CD4-positive, CD25-positive, alpha-beta regulatory T cell (primary cell): ENCODE measurements around the gene LRRC8D. TPM values are rescaled to one million over a fixed set of nuclear protein-coding genes. Genes with fewer than 3 reads are reported as not detected.
A peak's percentile ranks its signal among the peaks of the same experiment; 100 is the strongest.

Experiments used
- ATAC-seq, 2 donors: fragments of 150-1000 bp; cut with Tn5 transposase; one replicate each; pipeline ENCODE4 v1.10.0; 2021; ENCODE audit warnings: low read depth in 2 of 2, moderate number of reproducible peaks in 2 of 2, moderate library complexity in 1 of 2
- DNase-seq, 3 donors: peaks; one replicate each; pipeline versions ENCODE4 v3.0.0 to v3.0.0-alpha.2; 2012 to 2022; ENCODE audit warnings: mixed read lengths in 1 of 3
- H3K27ac ChIP-seq: one replicate; pipeline ENCODE4 v1.7.0; 2013; ENCODE audit warnings: mild to moderate bottlenecking, low read length; ENCODE audit not compliant: insufficient read depth, poor library complexity, severe bottlenecking
- H3K27me3 ChIP-seq: one replicate; pipeline ENCODE4 v1.7.0; 2013; ENCODE audit warnings: low read length; ENCODE audit not compliant: control insufficient read depth, insufficient read depth
- H3K36me3 ChIP-seq: one replicate; pipeline ENCODE4 v1.7.0; 2013; ENCODE audit warnings: mild to moderate bottlenecking, low read length, moderate library complexity; ENCODE audit not compliant: control insufficient read depth, insufficient read depth
- H3K4me1 ChIP-seq: 2 replicates; pipeline ENCODE4 v1.7.0; 2013; ENCODE audit warnings: mild to moderate bottlenecking, low read length; ENCODE audit not compliant: insufficient read depth, control insufficient read depth, poor library complexity, severe bottlenecking
- H3K4me3 ChIP-seq: one replicate; pipeline ENCODE4 v1.7.0; 2013; ENCODE audit warnings: low read depth, mild to moderate bottlenecking, low read length, moderate library complexity
- H3K9me3 ChIP-seq, 2 experiments: 1 replicate in 1 of 2; 2 replicates in 1 of 2; pipeline ENCODE4 v1.7.0; 2013; ENCODE audit warnings: low read length in 2 of 2, mild to moderate bottlenecking in 1 of 2, moderate library complexity in 1 of 2; ENCODE audit not compliant: control insufficient read depth in 2 of 2
- H3K27ac Mint-ChIP-seq, 3 donors: one replicate each; pipeline ENCODE4 v1.8.0; 2020 to 2022; ENCODE audit warnings: mild to moderate bottlenecking in 3 of 3, mixed read lengths in 3 of 3, moderate library complexity in 2 of 3
- H3K27me3 Mint-ChIP-seq: one replicate; pipeline ENCODE4 v1.8.0; 2022; ENCODE audit warnings: mild to moderate bottlenecking, mixed read lengths
- H3K36me3 Mint-ChIP-seq: one replicate; pipeline ENCODE4 v1.8.0; 2020; ENCODE audit warnings: mixed read lengths
- H3K4me1 Mint-ChIP-seq, 4 donors: one replicate each; pipeline ENCODE4 v1.8.0; 2020 to 2022; ENCODE audit warnings: mixed read lengths in 4 of 4, mild to moderate bottlenecking in 1 of 4
- H3K4me3 Mint-ChIP-seq, 4 donors: one replicate each; pipeline ENCODE4 v1.8.0; 2020 to 2022; ENCODE audit warnings: mild to moderate bottlenecking in 4 of 4, mixed read lengths in 4 of 4, moderate library complexity in 3 of 4
- H3K9me3 Mint-ChIP-seq, 7 donors: one replicate each; pipeline ENCODE4 v1.8.0; 2020 to 2022; ENCODE audit warnings: mixed read lengths in 7 of 7, mild to moderate bottlenecking in 3 of 7, moderate library complexity in 2 of 7
- polyA plus RNA-seq, 4 donors: library from polyadenylated mRNA; unstranded; fragments of 300-500 nt; fragmentation: Illumina TruSeq; gene quantifications; one replicate each; pipeline ENCODE4 v1.2.3, GENCODE V29; 2021
- total RNA-seq: library from RNA; stranded (reverse); gene quantifications from one replicate; pipeline ENCODE4 v1.2.3, GENCODE V29; 2022

Gene LRRC8D
- total and polyA plus RNA-seq, 5 donors from 2014 or later, result 23.6 to 69.0 (median 54.5) TPM

DNA sequence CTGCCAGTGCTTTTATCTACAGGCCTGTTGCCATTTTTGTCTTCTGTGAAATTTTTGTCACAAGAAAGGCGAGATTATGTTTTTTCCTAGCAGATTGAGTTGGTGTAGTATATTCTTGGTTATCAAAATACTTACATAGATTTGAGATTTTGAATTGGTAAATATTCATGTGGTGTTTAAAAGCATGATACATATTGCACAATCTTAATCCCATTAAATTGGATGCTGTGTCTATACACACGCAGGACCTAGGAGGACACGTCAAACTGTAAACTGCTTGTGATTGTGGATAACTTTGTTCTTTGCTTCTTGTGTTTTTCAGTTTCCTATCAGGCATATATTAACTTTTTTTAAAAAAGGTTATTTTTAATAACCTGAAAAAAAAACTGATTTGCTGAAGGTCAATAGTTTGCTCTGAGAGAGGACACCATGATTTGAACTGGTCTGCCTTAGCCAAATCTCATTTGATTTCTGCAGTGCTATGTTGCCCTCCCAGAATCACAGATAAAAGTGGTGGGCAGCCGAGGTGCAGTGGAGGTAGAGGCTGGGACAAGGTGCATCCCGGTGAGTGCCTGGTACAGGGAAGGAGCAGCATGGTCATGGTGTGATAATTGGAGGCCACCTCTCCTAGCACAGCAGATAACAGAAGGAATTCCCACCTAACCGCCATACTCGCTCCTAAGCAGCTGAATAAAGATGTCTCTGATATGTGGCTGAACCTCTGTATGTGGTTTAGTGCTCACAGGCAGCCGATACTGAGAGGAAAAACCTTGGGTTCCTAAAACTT, 76.7 kb downstream of the LRRC8D start:
- Mint-ChIP-seq H3K27me3 (no peaks in the 10 kb centered on the region), H3K9me3 (no peaks in the 10 kb centered on the region), H3K4me1 (peaks cover 4 to 43% (median 19%) of the 10 kb centered on the region in 4 donors), H3K27ac (no peak overlapping the region), H3K4me3 (no peak overlapping the region), H3K36me3 (peaks cover 23% of the 10 kb centered on the region)
- H3K4me1 ChIP-seq, result no peaks in the 10 kb centered on the region
- H3K4me3 ChIP-seq, result no peak overlapping the region
- H3K27ac ChIP-seq, result no peak overlapping the region
- ATAC-seq, result no peak
- peaks cover 5% of the 10 kb centered on the region for H3K36me3 ChIP-seq
- DNase-seq, result no peak
- no peaks in the 10 kb centered on the region for H3K9me3 ChIP-seq
- H3K27me3 ChIP-seq, result no peaks in the 10 kb centered on the region

DNA sequence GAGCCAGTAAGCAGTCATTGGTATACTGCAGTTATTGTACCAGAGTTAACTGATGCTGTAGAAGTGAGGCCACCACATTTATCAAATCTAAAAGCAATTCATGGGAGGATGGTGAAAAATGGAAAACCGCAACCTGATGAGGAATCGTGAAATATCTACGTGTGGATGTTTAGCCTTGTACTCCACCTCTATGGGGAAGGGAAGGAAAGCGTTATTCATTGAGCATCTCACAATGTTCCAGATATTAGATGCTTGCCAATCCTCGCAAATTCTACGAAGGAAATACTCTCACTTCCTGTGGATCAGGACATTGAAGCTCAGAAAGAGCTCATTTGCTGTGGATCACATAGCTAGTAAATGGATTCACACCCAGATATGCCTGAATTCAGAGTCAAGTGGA, 77.3 kb downstream of the LRRC8D start:
- Mint-ChIP-seq H3K27me3 (no peaks in the 10 kb centered on the region), H3K4me1 (peaks cover 6 to 46% (median 20%) of the 10 kb centered on the region in 4 donors), H3K9me3 (no peaks in the 10 kb centered on the region), H3K27ac (no peak overlapping the region), H3K36me3 (peaks cover 20% of the 10 kb centered on the region), H3K4me3 (no peak overlapping the region)
- peaks cover 5% of the 10 kb centered on the region for H3K36me3 ChIP-seq
- no peak overlapping the region for H3K4me3 ChIP-seq
- H3K27ac ChIP-seq, result no peak overlapping the region
- no peaks in the 10 kb centered on the region for H3K4me1 ChIP-seq
- H3K9me3 ChIP-seq, result no peaks in the 10 kb centered on the region
- no peaks in the 10 kb centered on the region for H3K27me3 ChIP-seq
- no peak for ATAC-seq
- no peak for DNase-seq

DNA sequence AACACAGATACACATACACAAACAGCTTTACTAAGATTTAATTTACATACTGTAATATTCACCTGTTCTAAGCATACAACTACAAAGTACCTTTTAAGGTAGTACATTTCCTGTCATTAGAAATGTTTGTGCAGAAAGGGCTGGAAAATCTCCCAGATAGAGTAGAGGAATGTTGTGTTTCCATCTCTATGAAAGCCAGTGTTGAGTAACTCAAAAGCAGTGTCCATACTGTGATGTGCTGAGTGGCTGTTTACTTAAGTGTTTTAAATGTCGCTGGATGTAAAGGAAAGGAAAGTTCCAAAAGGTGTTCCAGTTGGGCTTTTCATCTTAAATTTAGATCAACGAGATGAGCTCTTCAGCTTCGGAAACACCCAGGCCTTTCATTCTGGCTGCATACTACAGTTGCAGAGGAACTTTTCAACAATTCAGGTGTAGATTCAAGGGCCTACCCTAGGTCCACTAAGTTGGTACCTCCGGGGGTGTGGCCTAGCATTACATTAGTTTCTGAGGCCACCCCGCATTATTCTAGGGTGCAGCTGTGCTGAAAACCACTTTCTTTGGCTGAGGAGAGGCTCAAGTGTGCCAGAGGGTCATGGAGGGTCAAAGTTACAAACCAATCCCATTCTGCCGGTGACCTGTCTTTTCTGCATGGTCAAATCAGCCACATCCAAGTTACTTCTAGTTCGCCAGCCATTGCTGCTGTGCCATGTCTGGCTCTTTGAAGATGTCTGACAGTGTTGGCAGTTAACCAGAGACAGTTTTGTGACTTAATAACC, 78.1 kb downstream of the LRRC8D start:
- Histone ChIP-seq H3K27me3 (no peaks in the 10 kb centered on the region), H3K9me3 (no peaks in the 10 kb centered on the region), H3K4me3 (no peak overlapping the region), H3K4me1 (no peaks in the 10 kb centered on the region), H3K27ac (no peak overlapping the region), H3K36me3 (peaks cover 5% of the 10 kb centered on the region)
- Mint-ChIP-seq H3K4me3 (no peak overlapping the region), H3K27me3 (no peaks in the 10 kb centered on the region), H3K36me3 (peaks cover 19% of the 10 kb centered on the region), H3K9me3 (no peaks in the 10 kb centered on the region), H3K27ac (peak overlapping the region in 1 of 3 donors; percentile 17), H3K4me1 (peaks cover 6 to 50% (median 21%) of the 10 kb centered on the region in 4 donors)
- DNase-seq (no peak), ATAC-seq (no peak)

DNA sequence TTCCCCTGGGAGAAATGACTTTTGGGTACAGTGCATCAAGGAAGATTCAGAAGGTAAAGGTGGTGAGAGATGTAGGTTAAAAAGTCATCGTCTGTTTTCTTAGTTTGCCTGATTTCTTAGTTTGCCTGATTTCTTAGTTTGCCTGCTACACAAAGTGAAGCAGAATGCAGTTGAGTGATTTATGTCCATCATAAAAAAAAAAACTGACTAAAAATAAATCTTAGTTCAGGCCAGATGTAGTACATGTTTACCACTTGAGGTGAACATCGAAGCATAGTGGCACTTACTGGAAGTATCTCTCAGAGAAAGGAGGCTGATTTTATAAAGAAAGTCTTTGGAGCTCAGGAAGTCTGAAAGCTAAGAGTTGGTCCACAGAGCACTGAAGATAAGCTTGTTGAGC, 79.5 kb downstream of the LRRC8D start:
- no peaks in the 10 kb centered on the region for H3K9me3 ChIP-seq
- peaks cover 6% of the 10 kb centered on the region for H3K36me3 ChIP-seq
- Mint-ChIP-seq H3K4me1 (peaks cover 6 to 60% (median 22%) of the 10 kb centered on the region in 4 donors), H3K9me3 (no peaks in the 10 kb centered on the region), H3K36me3 (peaks cover 27% of the 10 kb centered on the region), H3K27me3 (no peaks in the 10 kb centered on the region), H3K27ac (peak overlapping the region in 1 of 3 donors; percentile 68), H3K4me3 (no peak overlapping the region)
- H3K27ac ChIP-seq, result no peak overlapping the region
- H3K4me1 ChIP-seq, result no peaks in the 10 kb centered on the region
- H3K4me3 ChIP-seq, result no peak overlapping the region
- no peak for DNase-seq
- ATAC-seq, result no peak
- no peaks in the 10 kb centered on the region for H3K27me3 ChIP-seq

DNA sequence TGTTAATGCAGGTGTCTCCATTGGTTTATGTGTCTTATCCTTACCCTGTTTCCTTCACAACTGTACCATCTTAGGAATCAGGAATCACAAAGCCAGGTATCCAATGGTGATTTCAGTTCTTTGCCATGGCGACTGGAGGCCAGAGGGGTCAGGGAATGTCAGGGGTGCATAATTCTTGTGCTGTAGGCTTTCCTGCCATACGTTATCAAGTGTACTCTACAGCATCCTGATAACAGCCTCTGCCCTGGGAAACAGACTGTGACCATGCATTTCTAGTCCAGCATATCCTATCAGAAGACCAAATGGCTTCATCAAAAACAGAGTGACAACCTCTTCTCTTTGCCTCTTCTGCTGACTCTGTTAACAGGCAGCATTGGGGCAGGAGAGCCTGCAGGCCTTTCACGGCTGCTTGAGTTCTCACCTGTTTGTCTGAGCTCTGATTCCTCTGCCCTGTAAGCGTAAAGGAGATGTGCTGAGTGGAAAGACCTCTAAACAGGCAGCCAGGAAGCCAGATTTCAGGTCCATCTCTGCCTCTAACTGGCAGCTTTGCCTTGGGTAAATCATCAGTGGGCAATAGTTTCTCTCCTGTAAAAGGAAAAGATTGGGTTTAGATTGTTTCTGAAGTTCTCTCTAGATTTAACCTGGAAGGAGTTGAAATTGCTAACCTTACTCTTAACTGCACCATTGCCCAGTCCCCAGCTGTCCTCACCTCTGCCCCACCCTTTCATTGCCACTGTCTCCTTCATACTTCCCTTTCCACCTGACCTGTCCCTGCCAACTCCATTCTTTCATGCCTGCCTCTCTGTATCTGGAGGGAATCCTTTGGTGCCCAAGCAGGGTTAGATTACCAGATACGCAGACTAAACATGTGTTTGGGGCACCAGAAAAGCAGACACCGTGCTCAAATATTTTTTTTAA, 80.2 kb downstream of the LRRC8D start:
- H3K9me3 ChIP-seq, result no peaks in the 10 kb centered on the region
- DNase-seq, result no peak
- no peaks in the 10 kb centered on the region for H3K4me1 ChIP-seq
- H3K9me3 Mint-ChIP-seq, result no peaks in the 10 kb centered on the region
- peaks cover 27% of the 10 kb centered on the region for H3K36me3 Mint-ChIP-seq
- peaks cover 7% of the 10 kb centered on the region for H3K36me3 ChIP-seq
- H3K4me1 Mint-ChIP-seq, result peaks cover 6 to 63% (median 26%) of the 10 kb centered on the region in 4 donors
- no peak overlapping the region for H3K4me3 ChIP-seq
- H3K27me3 Mint-ChIP-seq, result no peaks in the 10 kb centered on the region
- H3K27me3 ChIP-seq, result no peaks in the 10 kb centered on the region
- no peak overlapping the region for H3K4me3 Mint-ChIP-seq
- H3K27ac Mint-ChIP-seq, result peak overlapping the region in 2 of 3 donors; percentile 62 to 68
- no peak for ATAC-seq
- H3K27ac ChIP-seq, result no peak overlapping the region

DNA sequence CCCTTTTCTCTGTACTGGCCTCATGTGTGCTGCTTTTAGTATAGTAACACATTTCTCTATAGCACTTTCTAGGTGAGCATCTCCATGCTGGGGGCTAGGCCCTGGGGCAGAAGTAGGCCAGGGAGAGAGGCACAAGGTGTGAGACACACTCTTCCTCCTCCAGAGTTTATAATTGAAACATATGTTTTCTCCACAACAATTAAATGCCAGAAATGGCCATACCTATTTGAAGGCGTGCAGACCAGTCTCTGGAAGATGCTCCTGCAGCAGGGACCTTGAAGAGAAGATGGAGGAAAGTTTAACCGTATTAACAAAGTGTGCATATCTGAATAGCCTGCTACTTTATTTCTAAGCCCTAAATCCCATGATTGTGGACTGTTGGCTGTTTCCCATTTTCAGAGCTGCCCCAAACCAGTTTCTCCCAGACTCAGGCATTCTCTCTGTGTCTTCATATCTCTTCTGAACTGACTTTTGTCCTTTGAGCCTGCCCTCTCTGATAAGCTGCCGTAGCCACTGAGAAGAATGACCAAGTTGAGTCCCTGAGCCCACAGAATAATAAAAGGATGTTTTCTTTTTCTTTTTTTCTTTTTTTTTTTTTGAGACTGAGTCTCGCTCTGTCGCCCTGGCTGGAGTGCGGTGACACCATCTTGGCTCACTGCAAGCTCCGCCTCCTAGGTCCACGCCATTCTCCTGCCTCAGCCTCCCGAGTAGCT, 81.3 kb downstream of the LRRC8D start:
- Mint-ChIP-seq H3K27me3 (no peaks in the 10 kb centered on the region), H3K36me3 (peaks cover 27% of the 10 kb centered on the region), H3K9me3 (no peaks in the 10 kb centered on the region), H3K4me3 (peak overlapping the region in 1 of 4 donors; percentile 27), H3K4me1 (peaks cover 6 to 66% (median 33%) of the 10 kb centered on the region in 4 donors), H3K27ac (peak overlapping the region in 1 of 3 donors; percentile 68)
- no peak for DNase-seq
- Histone ChIP-seq H3K9me3 (no peaks in the 10 kb centered on the region), H3K27me3 (no peaks in the 10 kb centered on the region), H3K36me3 (peaks cover 7% of the 10 kb centered on the region), H3K4me3 (no peak overlapping the region), H3K4me1 (no peaks in the 10 kb centered on the region), H3K27ac (no peak overlapping the region)
- ATAC-seq, result no peak

DNA sequence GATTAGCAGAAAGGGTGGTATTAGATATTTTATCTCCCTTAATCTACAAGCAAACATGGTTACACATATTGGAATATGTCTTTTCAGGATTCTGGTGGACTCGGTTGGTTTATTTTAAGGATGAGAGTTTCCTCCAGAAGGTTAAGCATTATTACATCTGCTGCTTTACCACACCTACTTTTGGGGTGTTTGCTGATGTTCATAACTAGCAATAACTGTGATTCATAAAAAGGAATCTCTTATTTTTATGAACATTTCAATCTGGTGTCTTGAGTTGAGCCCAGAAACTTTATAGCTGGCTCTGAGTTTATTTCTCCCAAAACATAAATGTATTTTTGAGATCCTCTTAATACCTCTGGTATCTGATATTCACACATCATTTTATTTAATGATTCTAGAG, 82.7 kb downstream of the LRRC8D start:
- Mint-ChIP-seq H3K36me3 (peaks cover 29% of the 10 kb centered on the region), H3K4me1 (peaks cover 15 to 78% (median 40%) of the 10 kb centered on the region in 4 donors), H3K27me3 (no peaks in the 10 kb centered on the region), H3K4me3 (no peak overlapping the region), H3K27ac (peak overlapping the region in 2 of 3 donors; percentile 31 to 65), H3K9me3 (no peaks in the 10 kb centered on the region)
- Histone ChIP-seq H3K4me1 (no peaks in the 10 kb centered on the region), H3K27ac (no peak overlapping the region), H3K36me3 (peaks cover 2% of the 10 kb centered on the region), H3K27me3 (no peaks in the 10 kb centered on the region), H3K4me3 (no peak overlapping the region), H3K9me3 (no peaks in the 10 kb centered on the region)
- no peak for DNase-seq
- ATAC-seq, result no peak
